Naive thymus-derived CD4-positive, alpha-beta T cell (primary cell): ENCODE data around the gene EHMT2. TPM values are rescaled to one million over a fixed set of nuclear protein-coding genes. Genes with fewer than 3 reads are reported as not detected.

ENCODE experiments used
- ATAC-seq: fragments of 150-1000 bp; cut with Tn5 transposase; 2 replicates; pipeline ENCODE4 v1.10.0; 2021; ENCODE audit warnings: mild to moderate bottlenecking, moderate library complexity
- CTCF ChIA-PET: fragments of 350-600 bp; sonication (Branson Sonifier 250); formaldehyde crosslinking; loops from one replicate; lab custom pipeline; 2021; ENCODE audit warnings: antibody characterized with exemption; lab: Charles Lee
- POLR2A ChIA-PET: fragments of 350-600 bp; sonication (Branson Sonifier 250); formaldehyde crosslinking; loops from one replicate; lab custom pipeline; 2021; ENCODE audit warnings: antibody characterized with exemption, inconsistent platforms; lab: Charles Lee
- DNase-seq, 9 donors: peaks; one replicate each; pipeline versions ENCODE4 v3.0.0 to v3.0.0-alpha.2; 2020 to 2022; ENCODE audit warnings: mixed read lengths in 1 of 9
- H3K27ac ChIP-seq: one replicate; pipeline ENCODE4 v1.7.0; 2013; ENCODE audit warnings: mild to moderate bottlenecking, low read depth, low read length, moderate library complexity
- H3K27me3 ChIP-seq, 2 donors: one replicate each; pipeline ENCODE4 v1.7.0; 2013; ENCODE audit warnings: low read length in 2 of 2, mild to moderate bottlenecking in 2 of 2, moderate library complexity in 2 of 2; ENCODE audit not compliant: control insufficient read depth in 2 of 2, insufficient read depth in 2 of 2
- H3K36me3 ChIP-seq, 3 experiments: 1 replicate in 2 of 3; 2 replicates in 1 of 3; pipeline ENCODE4 v1.7.0; 2013; ENCODE audit warnings: low read length in 3 of 3, mild to moderate bottlenecking in 3 of 3, moderate library complexity in 1 of 3; ENCODE audit not compliant: insufficient read depth in 3 of 3, control insufficient read depth in 2 of 3
- H3K4me1 ChIP-seq, 2 donors: one replicate each; pipeline ENCODE4 v1.7.0; 2013; ENCODE audit warnings: low read length in 2 of 2, mild to moderate bottlenecking in 2 of 2, moderate library complexity in 1 of 2; ENCODE audit not compliant: control insufficient read depth in 2 of 2, insufficient read depth in 2 of 2
- H3K4me3 ChIP-seq: 2 replicates; pipeline ENCODE4 v1.7.0; 2013; ENCODE audit warnings: mild to moderate bottlenecking, low read length
- H3K9me3 ChIP-seq, 3 experiments: 1 replicate in 2 of 3; 2 replicates in 1 of 3; pipeline ENCODE4 v1.7.0; 2013; ENCODE audit warnings: low read length in 3 of 3; ENCODE audit not compliant: control insufficient read depth in 2 of 3
- H3K27ac Mint-ChIP-seq, 9 donors: one replicate each; pipeline ENCODE4 v1.8.0; 2020 to 2022; ENCODE audit warnings: mixed read lengths in 9 of 9, mild to moderate bottlenecking in 8 of 9, moderate library complexity in 5 of 9, inconsistent platforms in 2 of 9
- H3K27me3 Mint-ChIP-seq, 5 donors: one replicate each; pipeline ENCODE4 v1.8.0; 2021 to 2022; ENCODE audit warnings: mixed read lengths in 5 of 5, mild to moderate bottlenecking in 1 of 5
- H3K36me3 Mint-ChIP-seq, 5 donors: one replicate each; pipeline ENCODE4 v1.8.0; 2020 to 2022; ENCODE audit warnings: mixed read lengths in 5 of 5, mild to moderate bottlenecking in 3 of 5, inconsistent platforms in 1 of 5
- H3K4me1 Mint-ChIP-seq, 7 donors: one replicate each; pipeline ENCODE4 v1.8.0; 2020 to 2022; ENCODE audit warnings: mixed read lengths in 7 of 7, mild to moderate bottlenecking in 3 of 7, inconsistent platforms in 1 of 7
- H3K4me3 Mint-ChIP-seq, 10 donors: one replicate each; pipeline ENCODE4 v1.8.0; 2020 to 2022; ENCODE audit warnings: mild to moderate bottlenecking in 10 of 10, mixed read lengths in 10 of 10, moderate library complexity in 6 of 10, inconsistent platforms in 2 of 10
- H3K9me3 Mint-ChIP-seq, 11 donors: one replicate each; pipeline ENCODE4 v1.8.0; 2020 to 2022; ENCODE audit warnings: mixed read lengths in 11 of 11, mild to moderate bottlenecking in 4 of 11, inconsistent platforms in 1 of 11, moderate library complexity in 1 of 11
- intact Hi-C, 2 donors: fragments of 100-400 bp; cut with micrococcal nuclease; formaldehyde crosslinking; loops; one replicate each; pipeline ENCODE4 v1.15.1; 2023
- polyA plus RNA-seq, 2 donors: library from polyadenylated mRNA; unstranded; fragments of 300-500 nt; fragmentation: Illumina TruSeq; gene quantifications; one replicate each; pipeline ENCODE4 v1.2.3, GENCODE V29; 2021
- total RNA-seq, 6 experiments: library from RNA in 5 of 6; stranded (reverse) in 5 of 6; gene quantifications; 1 replicate in 5 of 6; 2 replicates in 1 of 6; pipeline ENCODE4 v1.2.3 and lab custom pipeline; 2021 to 2026

The EHMT2 gene
- total RNA-seq (10 to 100 TPM; 50.4 to 94.2 (median 71.6) TPM), polyA plus RNA-seq (10 to 100 TPM; 37.3 to 66.5 TPM), total RNA-seq (lab: John Stamatoyannopoulos, UW) (88.6 reads per million, percentile 82 among the genes with 10 or more reads in this experiment)

- ChIA-PET POLR2A (interaction anchor here (0.6 to 2.3 kb wide), 18 partner anchors 11 to 1074 kb away, joined by 3 to 13 read pairs (median 4); partner anchors contain the start of genes BAG6, BRD2, C6orf47 and CSNK2B), CTCF (interaction anchor here (0.6 to 1.5 kb wide), 8 partner anchors 9 to 894 kb away, joined by 3 to 4 read pairs (median 3); partner anchors contain the start of genes NELFE, NEU1 and SKIC2)
- H3K27ac ChIP-seq, result peak within 1 kb of the TSS; percentile 96
- H3K4me1 Mint-ChIP-seq, result peaks cover 25 to 46% (median 39%) of the 10 kb centered on the region in 7 donors
- peaks cover 17 to 23% of the 10 kb centered on the region in 2 donors for H3K4me1 ChIP-seq
- no peaks in the 10 kb centered on the region for H3K27me3 ChIP-seq
- H3K27me3 Mint-ChIP-seq, result peaks cover 0 to 2% (median 0%) of the 10 kb centered on the region in 5 donors
- H3K4me3 Mint-ChIP-seq, result peak within 1 kb of the TSS; percentile 92 to 99 (median 96)
- ATAC-seq (peak; percentile 73), DNase-seq (peak; percentile 78 to 93 (median 84))
- peaks cover 0 to 18% (median 7%) of the 10 kb centered on the region in 3 experiments for H3K36me3 ChIP-seq
- H3K36me3 Mint-ChIP-seq, result peaks cover 0 to 8% (median 4%) of the 10 kb centered on the region in 5 donors
- H3K9me3 ChIP-seq, result no peaks in the 10 kb centered on the region
- intact Hi-C loops, result loop anchor here (1.0 to 10.0 kb wide), 17 partner anchors 34 to 1071 kb away; partner anchors contain the start of genes ABHD16A (in 2 of the 2), SKIC2 (in 2 of the 2), AGPAT1 (in 1 of the 2) and ATP6V1G2 (in 1 of the 2)
- H3K4me3 ChIP-seq, result peak within 1 kb of the TSS; percentile 93
- peak within 1 kb of the TSS; percentile 91 to 99 (median 97) for H3K27ac Mint-ChIP-seq
- H3K9me3 Mint-ChIP-seq, result peaks cover 0 to 3% (median 0%) of the 10 kb centered on the region in 11 donors
Observed at GRCh38 chr6:31897612-31898382, at the start of gene EHMT2. EHMT2 (minus strand) TSS chr6:31897698; CDS start chr6:31897677, 21 bp downstream.

GRCh38 chr6:31947070-31947675 is 49.7 kb upstream of the EHMT2 start:
- intact Hi-C loops, result no loop called here
- Histone ChIP-seq H3K27ac (no peak overlapping the region), H3K36me3 (peaks cover 0 to 18% (median 5%) of the 10 kb centered on the region in 3 experiments), H3K4me3 (no peak overlapping the region), H3K27me3 (no peaks in the 10 kb centered on the region), H3K9me3 (no peaks in the 10 kb centered on the region), H3K4me1 (no peaks in the 10 kb centered on the region)
- POLR2A ChIA-PET, result no interaction called here
- Mint-ChIP-seq H3K4me1 (peaks cover 0 to 8% (median 0%) of the 10 kb centered on the region in 7 donors), H3K9me3 (no peaks in the 10 kb centered on the region), H3K27me3 (peaks cover 0 to 11% (median 5%) of the 10 kb centered on the region in 5 donors), H3K27ac (peak overlapping the region in 2 of 9 donors; percentile 36 to 80), H3K36me3 (no peaks in the 10 kb centered on the region), H3K4me3 (no peak overlapping the region)
- CTCF ChIA-PET, result no interaction called here
- ATAC-seq, result no peak
- no peak for DNase-seq

GRCh38 chr6:31946370-31946885 is 48.9 kb upstream of the EHMT2 start:
- Histone ChIP-seq H3K36me3 (peaks cover 0 to 10% (median 2%) of the 10 kb centered on the region in 3 experiments), H3K4me3 (no peak overlapping the region), H3K9me3 (no peaks in the 10 kb centered on the region), H3K4me1 (no peaks in the 10 kb centered on the region), H3K27me3 (no peaks in the 10 kb centered on the region), H3K27ac (no peak overlapping the region)
- peaks cover 0 to 8% (median 0%) of the 10 kb centered on the region in 7 donors for H3K4me1 Mint-ChIP-seq
- H3K27ac Mint-ChIP-seq, result peak overlapping the region in 1 of 9 donors; percentile 54
- intact Hi-C loops, result no loop called here
- POLR2A ChIA-PET, result no interaction called here
- H3K9me3 Mint-ChIP-seq, result no peaks in the 10 kb centered on the region
- no peaks in the 10 kb centered on the region for H3K36me3 Mint-ChIP-seq
- CTCF ChIA-PET, result no interaction called here
- no peak for ATAC-seq
- DNase-seq, result no peak
- H3K27me3 Mint-ChIP-seq, result peaks cover 0 to 14% (median 6%) of the 10 kb centered on the region in 5 donors
- no peak overlapping the region for H3K4me3 Mint-ChIP-seq

GRCh38 chr6:31945507-31946369 is 48.2 kb upstream of the EHMT2 start, which contains the start of gene CFB:
CFB (plus strand) TSS chr6:31946095; CDS start chr6:31946222, 127 bp downstream.
- POLR2A ChIA-PET, result interaction anchor here (0.6 kb wide), 1 partner anchor 293 kb away, joined by 3 read pairs; the partner anchor contains the start of gene BAG6
- H3K27ac Mint-ChIP-seq, result peak within 1 kb of the TSS in 3 of 9 donors; percentile 13 to 54 (median 36)

GRCh38 chr6:31945154-31945506 is 47.6 kb upstream of the EHMT2 start:
- H3K9me3 Mint-ChIP-seq, result no peaks in the 10 kb centered on the region
- Histone ChIP-seq H3K4me1 (no peaks in the 10 kb centered on the region), H3K27me3 (no peaks in the 10 kb centered on the region), H3K9me3 (no peaks in the 10 kb centered on the region), H3K36me3 (no peaks in the 10 kb centered on the region), H3K4me3 (no peak overlapping the region), H3K27ac (no peak overlapping the region)
- intact Hi-C loops, result no loop called here
- H3K27ac Mint-ChIP-seq, result no peak overlapping the region
- no peak overlapping the region for H3K4me3 Mint-ChIP-seq
- peaks cover 0 to 10% (median 0%) of the 10 kb centered on the region in 7 donors for H3K4me1 Mint-ChIP-seq
- no peaks in the 10 kb centered on the region for H3K36me3 Mint-ChIP-seq
- no peak for ATAC-seq
- POLR2A ChIA-PET, result interaction anchor here (0.6 kb wide), 1 partner anchor 293 kb away, joined by 3 read pairs; the partner anchor contains the start of gene BAG6
- CTCF ChIA-PET, result no interaction called here
- H3K27me3 Mint-ChIP-seq, result peaks cover 0 to 14% (median 7%) of the 10 kb centered on the region in 5 donors
- no peak for DNase-seq

More at GRCh38 chr6:31945507-31946369, 48.2 kb upstream of the EHMT2 start, which contains the start of gene CFB:
- H3K27me3 Mint-ChIP-seq, result peaks cover 0 to 14% (median 7%) of the 10 kb centered on the region in 5 donors
- Histone ChIP-seq H3K27me3 (no peaks in the 10 kb centered on the region), H3K9me3 (no peaks in the 10 kb centered on the region), H3K4me1 (no peaks in the 10 kb centered on the region), H3K36me3 (peaks cover 0 to 4% (median 0%) of the 10 kb centered on the region in 3 experiments), H3K27ac (no peak within 1 kb of the TSS), H3K4me3 (no peak within 1 kb of the TSS)
- H3K4me1 Mint-ChIP-seq, result peaks cover 0 to 8% (median 0%) of the 10 kb centered on the region in 7 donors
- ATAC-seq, result no peak
- H3K9me3 Mint-ChIP-seq, result no peaks in the 10 kb centered on the region
- CTCF ChIA-PET, result no interaction called here
- H3K36me3 Mint-ChIP-seq, result no peaks in the 10 kb centered on the region
- intact Hi-C loops, result no loop called here
- H3K4me3 Mint-ChIP-seq, result no peak within 1 kb of the TSS
- DNase-seq, result no peak
